ENCODE data around the gene SMURF2.

DNA sequence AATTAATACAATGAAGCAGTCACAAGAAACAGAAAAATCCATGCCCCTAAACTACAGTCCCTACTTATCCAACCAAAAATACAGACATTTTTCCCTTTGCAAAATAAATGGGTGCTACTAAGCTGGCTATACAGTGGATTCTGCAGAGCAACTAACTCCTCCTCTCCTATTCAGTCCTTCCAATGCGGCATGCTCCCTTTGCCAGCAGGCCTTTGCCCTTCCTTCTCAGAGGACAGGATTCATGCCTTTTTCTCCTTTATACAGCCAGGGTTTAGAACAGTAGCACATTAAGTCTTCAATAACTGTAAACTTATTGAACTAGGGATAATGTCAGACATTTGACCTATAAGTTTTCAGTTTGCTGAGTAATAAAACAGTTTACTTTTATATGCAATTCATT lies 70.2 kb downstream of the SMURF2 start:
- TF ChIP-seq CTCF (conservative IDR thresholded peaks at IDR 0.05; ENCODE audit: low read depth, low read length) (no peak), EZH2phosphoT487 (IDR thresholded peaks at IDR 0.05; ENCODE audit: borderline replicate concordance, low read length) (no peak), EZH2 (IDR thresholded peaks at IDR 0.05; ENCODE audit: low read length, unreplicated experiment) (no peak)
